MG63 (cell line): ENCODE measurements around the gene COL8A1. TPM values are rescaled to one million over a fixed set of nuclear protein-coding genes. Genes with fewer than 3 reads are reported as not detected.
"Not testable (repeated sequence)": the region's sequence is repeated elsewhere in the genome, so short reads cannot be mapped to it uniquely, and the experiment has no call there.

ENCODE experiments used
- DNase-seq: peaks from one replicate; pipeline ENCODE4 v3.0.0-alpha.2; 2020
- H3K27me3 ChIP-seq: fragments of 250-450 bp; sonication (Bioruptor Pico); 2 replicates; pipeline ENCODE4 v1.5.1; 2020; ENCODE audit warnings: mild to moderate bottlenecking, moderate library complexity
- H3K36me3 ChIP-seq: fragments of 250-450 bp; sonication (Bioruptor Pico); 2 replicates; pipeline ENCODE4 v1.5.1; 2020; ENCODE audit warnings: mild to moderate bottlenecking, moderate library complexity
- H3K4me3 ChIP-seq: fragments of 250-450 bp; sonication (Bioruptor Pico); 2 replicates; pipeline ENCODE4 v1.5.1; 2020; ENCODE audit warnings: mild to moderate bottlenecking, moderate library complexity
- H3K9me3 ChIP-seq: fragments of 250-450 bp; sonication (Bioruptor Pico); 2 replicates; pipeline ENCODE4 v1.5.1; 2020; ENCODE audit warnings: mild to moderate bottlenecking, moderate library complexity
- total RNA-seq: library from RNA; depleted of rRNA; stranded (reverse); fragments of >200 nt; shearing (Covaris generic); gene quantifications from 2 replicates; pipeline ENCODE4 v1.2.3, GENCODE V29; 2014; ENCODE audit warnings: low replicate concordance

COL8A1 gene
- total RNA-seq, 1 experiment from 2014 or later, result 19.1 TPM

DNA sequence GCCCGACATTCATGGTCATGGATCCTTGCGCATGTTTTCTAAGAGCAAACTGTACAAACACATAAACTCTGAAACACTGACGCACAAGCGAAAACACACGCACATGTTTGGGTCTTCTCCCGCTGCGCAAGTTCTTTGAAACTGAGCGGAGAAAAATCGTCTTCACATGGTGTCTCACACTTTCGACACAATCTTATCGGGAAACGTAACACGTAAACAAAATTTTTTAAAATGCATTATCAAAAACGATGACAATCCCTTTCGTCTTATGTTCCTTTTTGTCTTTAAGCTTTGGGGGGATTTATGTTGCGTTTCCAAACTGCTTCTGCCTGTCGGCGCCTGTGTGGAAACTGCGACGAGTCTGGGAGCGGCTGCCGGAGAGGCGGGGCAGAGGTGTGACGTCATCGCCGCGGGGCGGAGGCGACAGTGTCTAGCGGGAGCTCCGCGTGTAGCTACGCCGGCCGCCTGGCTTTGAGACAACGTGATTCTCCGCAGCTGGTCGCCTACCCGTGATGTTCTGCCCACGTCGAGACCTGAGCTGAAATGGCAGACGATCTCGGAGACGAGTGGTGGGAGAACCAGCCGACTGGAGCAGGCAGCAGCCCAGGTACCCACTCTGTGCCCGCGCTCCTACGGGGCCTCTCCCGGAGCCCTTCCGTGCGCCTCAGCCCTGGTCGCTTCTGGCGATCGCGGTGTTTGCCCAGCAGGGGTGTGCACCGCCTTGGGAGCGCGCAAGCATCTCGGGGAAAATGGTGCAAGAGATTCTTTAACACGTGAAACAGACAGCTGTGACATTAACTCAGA, 179.2 kb downstream of the COL8A1 start, which contains the start of gene CMSS1:
Gene CMSS1 (plus strand): TSS at position 426 of the 804 bp plus-strand sequence.
- H3K9me3 ChIP-seq, result no peaks in the 10 kb centered on the region
- peak within 1 kb of the TSS; percentile 73 for H3K4me3 ChIP-seq
- H3K27me3 ChIP-seq, result no peaks in the 10 kb centered on the region
- peaks cover 10% of the 10 kb centered on the region for H3K36me3 ChIP-seq
- DNase-seq, result peak; percentile 97

GRCh38 chr3:99818818-99819217, 180.4 kb downstream of the COL8A1 start:
- no peak for DNase-seq
- Histone ChIP-seq H3K4me3 (peak overlapping the region; percentile 73), H3K36me3 (peaks cover 10% of the 10 kb centered on the region), H3K27me3 (no peaks in the 10 kb centered on the region), H3K9me3 (no peaks in the 10 kb centered on the region)

DNA sequence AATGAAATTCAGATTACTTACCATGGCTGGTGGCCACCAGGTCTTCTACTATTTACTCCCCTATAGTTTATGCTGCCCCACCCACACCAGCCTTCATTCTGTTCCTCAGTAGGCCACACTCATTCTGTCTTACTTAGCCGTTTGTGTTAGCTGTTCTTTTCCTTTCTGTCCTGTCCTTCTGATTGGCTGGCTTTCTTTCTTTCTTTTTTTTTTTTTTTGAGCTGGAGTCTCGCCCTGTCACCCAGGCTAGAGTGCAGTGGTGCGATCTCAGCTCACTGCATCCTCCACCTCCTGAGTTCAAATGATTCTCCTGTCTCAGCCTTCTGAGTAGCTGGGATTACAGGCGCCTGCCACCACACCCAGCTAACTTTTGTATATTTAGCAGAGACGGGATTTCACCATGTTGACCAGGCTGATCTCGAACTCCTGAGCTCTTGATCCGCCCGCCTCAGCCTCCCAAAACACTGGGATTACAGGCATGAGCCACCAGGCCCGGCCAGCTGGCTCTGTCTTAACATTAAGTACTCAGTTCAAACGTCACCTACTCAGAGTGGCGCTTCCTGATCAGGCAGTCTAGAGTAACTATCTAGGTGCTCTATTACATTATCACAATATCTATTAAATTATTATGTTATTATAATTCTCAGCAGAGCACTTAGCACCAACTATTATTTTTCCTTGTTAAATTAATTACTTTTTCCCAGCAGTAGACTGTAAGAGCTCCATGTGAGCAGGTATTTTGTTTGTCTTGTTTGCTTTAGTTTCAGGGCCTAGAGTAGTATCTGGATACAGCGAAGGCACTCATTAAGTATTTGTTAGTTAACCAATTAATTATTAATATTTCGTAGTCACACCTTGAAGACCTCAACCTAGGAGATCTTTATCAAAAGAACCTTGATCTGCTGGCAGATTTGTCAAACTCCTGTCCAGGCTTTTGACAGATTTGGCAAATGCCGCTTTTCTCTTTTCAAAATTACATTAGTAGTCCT, 185.6 kb downstream of the COL8A1 start:
- DNase-seq, result no peak
- peaks cover 10% of the 10 kb centered on the region for H3K36me3 ChIP-seq
- no peaks in the 10 kb centered on the region for H3K27me3 ChIP-seq
- no peak overlapping the region for H3K4me3 ChIP-seq
- H3K9me3 ChIP-seq, result no peaks in the 10 kb centered on the region

DNA sequence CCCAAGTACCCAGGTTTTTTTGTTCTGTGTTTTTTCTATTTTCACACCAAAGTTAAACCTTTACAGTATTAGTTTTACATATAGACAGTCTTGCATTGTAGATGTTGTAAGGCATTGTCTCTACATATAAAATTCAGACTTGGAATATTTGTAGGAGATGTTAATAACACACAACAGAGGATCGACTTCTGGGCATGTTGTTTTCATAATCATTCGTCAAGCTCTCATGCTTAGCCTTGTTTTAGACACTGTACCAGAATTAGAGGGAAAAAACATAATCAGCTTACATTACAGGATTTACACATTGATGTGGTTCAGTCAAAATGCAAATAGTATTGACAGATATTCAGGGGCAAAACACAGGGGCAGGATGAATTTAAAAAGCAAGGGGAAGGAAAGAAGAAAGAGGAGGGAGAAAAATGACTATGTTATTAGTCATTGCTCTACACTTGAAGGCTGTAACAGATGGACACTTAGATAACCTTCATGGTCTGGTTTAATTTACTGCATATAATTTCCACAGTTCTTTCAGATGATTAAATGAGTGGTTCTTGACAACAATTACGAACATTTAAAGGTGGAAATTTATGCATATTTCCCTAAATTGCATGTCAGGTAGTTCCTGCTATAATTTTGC, 186.7 kb downstream of the COL8A1 start:
- H3K9me3 ChIP-seq, result no peaks in the 10 kb centered on the region
- no peak for DNase-seq
- no peak overlapping the region for H3K4me3 ChIP-seq
- H3K36me3 ChIP-seq, result peaks cover 8% of the 10 kb centered on the region
- H3K27me3 ChIP-seq, result no peaks in the 10 kb centered on the region

DNA sequence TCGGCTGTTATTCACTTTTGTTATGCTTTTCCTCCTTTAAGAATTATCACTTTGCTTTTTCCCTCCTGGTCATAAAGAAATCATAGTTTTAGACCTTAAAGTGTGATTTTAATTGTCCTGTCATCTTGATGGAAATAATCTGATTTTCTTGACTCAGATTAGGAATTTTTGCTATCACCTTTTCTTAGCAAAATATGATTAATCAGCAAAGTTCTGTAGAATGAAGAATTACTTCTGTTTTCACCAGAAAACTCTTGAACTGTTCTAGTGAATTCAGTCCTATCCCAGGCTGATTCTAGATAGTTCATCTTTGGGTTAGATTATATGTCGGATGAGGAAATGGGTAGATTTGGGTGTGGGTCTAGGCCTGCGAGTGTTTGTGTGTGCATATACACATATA, 191.4 kb downstream of the COL8A1 start:
- no peak overlapping the region for H3K4me3 ChIP-seq
- H3K36me3 ChIP-seq, result no peaks in the 10 kb centered on the region; the same call in 1 of the 2 replicates
- H3K27me3 ChIP-seq, result no peaks in the 10 kb centered on the region
- H3K9me3 ChIP-seq, result no peaks in the 10 kb centered on the region
- no peak for DNase-seq

- H3K4me3 ChIP-seq, result no peak overlapping the region
- H3K9me3 ChIP-seq, result no peaks in the 10 kb centered on the region
- peaks cover 3% of the 10 kb centered on the region; the same call in 1 of the 2 replicates for H3K36me3 ChIP-seq
- no peak for DNase-seq
- H3K27me3 ChIP-seq, result no peaks in the 10 kb centered on the region
These were observed 195.3 kb downstream of the COL8A1 start for GRCh38 chr3:99833617-99834205.

- peaks cover 3% of the 10 kb centered on the region; the same call in 1 of the 2 replicates for H3K36me3 ChIP-seq
- DNase-seq, result no peak
- no peaks in the 10 kb centered on the region for H3K27me3 ChIP-seq
- no peak overlapping the region for H3K4me3 ChIP-seq
- H3K9me3 ChIP-seq, result no peaks in the 10 kb centered on the region
These were observed 196.0 kb downstream of the COL8A1 start for GRCh38 chr3:99834211-99834957.

- Histone ChIP-seq H3K27me3 (no peaks in the 10 kb centered on the region), H3K36me3 (peaks cover 6% of the 10 kb centered on the region), H3K4me3 (no peak overlapping the region), H3K9me3 (no peaks in the 10 kb centered on the region)
- no peak for DNase-seq
These were observed 198.3 kb downstream of the COL8A1 start for GRCh38 chr3:99836681-99837080.

GRCh38 chr3:99837715-99838114, 199.3 kb downstream of the COL8A1 start:
- DNase-seq, result no peak
- no peak overlapping the region for H3K4me3 ChIP-seq
- H3K36me3 ChIP-seq, result peaks cover 9% of the 10 kb centered on the region
- no peaks in the 10 kb centered on the region for H3K27me3 ChIP-seq
- no peaks in the 10 kb centered on the region for H3K9me3 ChIP-seq

DNA sequence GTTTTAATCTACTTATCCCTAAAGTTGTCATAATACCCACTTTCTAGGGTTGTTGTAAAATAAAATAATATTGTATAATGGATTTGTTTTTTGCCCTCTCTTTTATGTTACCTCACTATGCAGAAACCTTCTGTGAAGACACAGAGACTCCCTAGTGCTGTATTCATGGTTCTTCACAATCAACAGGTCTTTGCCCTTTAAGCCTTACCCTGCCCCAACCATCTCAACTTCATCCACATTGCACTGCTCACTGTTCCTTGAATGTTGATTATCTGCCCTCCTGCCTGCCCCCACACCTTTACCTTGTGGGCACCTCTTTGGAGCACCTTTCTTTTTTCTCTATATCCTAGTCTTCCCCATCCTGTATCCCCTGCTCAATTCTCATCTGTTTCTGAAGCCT, 200.4 kb downstream of the COL8A1 start:
- DNase-seq, result no peak
- Histone ChIP-seq H3K27me3 (no peaks in the 10 kb centered on the region), H3K9me3 (no peaks in the 10 kb centered on the region), H3K36me3 (peaks cover 9% of the 10 kb centered on the region), H3K4me3 (no peak overlapping the region)

GRCh38 chr3:99839613-99840012, 201.2 kb downstream of the COL8A1 start:
- H3K4me3 ChIP-seq, result no peak overlapping the region
- H3K27me3 ChIP-seq, result no peaks in the 10 kb centered on the region
- H3K9me3 ChIP-seq, result no peaks in the 10 kb centered on the region
- no peak for DNase-seq
- peaks cover 9% of the 10 kb centered on the region for H3K36me3 ChIP-seq

DNA sequence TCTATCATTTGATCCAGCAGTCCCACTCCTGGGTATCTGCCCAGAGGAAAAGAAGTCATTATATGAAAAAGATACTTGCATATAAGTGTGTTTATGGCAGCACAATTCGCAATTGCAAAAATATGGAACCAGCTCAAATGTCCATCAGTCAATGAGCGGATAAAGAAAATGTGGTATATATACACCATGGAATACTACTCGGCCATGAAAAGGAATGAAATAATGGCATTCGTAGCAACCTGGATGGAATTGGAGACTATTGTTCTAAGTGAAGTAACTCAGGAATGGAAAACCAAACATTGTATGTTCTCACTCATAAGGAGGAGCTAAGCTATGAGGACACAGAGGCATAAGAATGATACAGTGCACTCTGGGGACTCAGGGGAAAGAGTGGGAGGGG, 203.6 kb downstream of the COL8A1 start:
- H3K4me3 ChIP-seq, DNase-seq, H3K9me3 ChIP-seq, H3K27me3 ChIP-seq: not testable (repeated sequence)
- peaks cover 13% of the 10 kb centered on the region for H3K36me3 ChIP-seq

DNA sequence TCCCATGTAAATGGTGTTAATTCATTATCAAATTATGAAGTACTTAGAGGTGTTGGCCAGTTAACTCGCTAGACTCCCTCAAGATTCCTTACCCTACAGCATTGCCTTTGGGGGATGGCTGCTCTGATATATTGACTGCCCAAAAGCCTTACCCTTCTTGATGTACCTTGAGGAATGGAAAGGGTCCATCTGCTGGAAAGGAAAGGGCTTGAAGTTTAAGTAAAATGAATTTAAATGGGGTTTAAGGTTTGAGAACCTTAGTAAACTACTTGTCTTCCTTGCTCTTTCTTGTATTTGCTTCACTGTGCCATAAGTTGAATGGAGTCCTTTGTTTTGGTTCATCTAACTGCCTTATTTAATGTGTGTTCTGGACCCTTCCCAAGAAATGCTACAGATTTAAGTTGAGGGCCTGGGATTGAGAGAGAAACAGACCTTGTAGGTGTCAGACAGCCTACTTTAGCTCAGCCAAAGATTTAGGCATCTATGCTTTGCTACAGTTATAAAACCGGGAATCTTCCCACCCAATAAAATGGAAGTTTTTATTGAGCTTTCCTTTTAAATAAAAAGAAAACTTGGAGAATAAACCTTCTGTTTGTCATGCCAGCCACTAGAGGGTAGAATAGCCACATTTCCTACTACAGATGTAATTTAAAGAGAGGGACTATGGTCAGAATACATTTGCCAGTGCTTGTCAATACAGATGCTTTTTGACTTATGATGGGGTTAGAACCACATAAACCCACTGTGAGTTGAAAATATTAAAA, 204.6 kb downstream of the COL8A1 start:
- no peaks in the 10 kb centered on the region for H3K9me3 ChIP-seq
- no peak for DNase-seq
- peaks cover 20% of the 10 kb centered on the region for H3K36me3 ChIP-seq
- no peaks in the 10 kb centered on the region for H3K27me3 ChIP-seq
- H3K4me3 ChIP-seq, result no peak overlapping the region

GRCh38 chr3:99843590-99844258, 205.3 kb downstream of the COL8A1 start:
- DNase-seq, result no peak
- no peaks in the 10 kb centered on the region for H3K27me3 ChIP-seq
- no peaks in the 10 kb centered on the region for H3K9me3 ChIP-seq
- H3K36me3 ChIP-seq, result peaks cover 21% of the 10 kb centered on the region
- no peak overlapping the region for H3K4me3 ChIP-seq

GRCh38 chr3:99845331-99845730, 206.9 kb downstream of the COL8A1 start:
- H3K4me3 ChIP-seq, result no peak overlapping the region
- no peaks in the 10 kb centered on the region for H3K27me3 ChIP-seq
- H3K9me3 ChIP-seq, result no peaks in the 10 kb centered on the region
- DNase-seq, result no peak
- peaks cover 35% of the 10 kb centered on the region for H3K36me3 ChIP-seq
